Globus pallidus (tissue), 1 donor: Measurements from ENCODE around the gene FAH.
"Not testable (repeated sequence)": the region's sequence is repeated elsewhere in the genome, so short reads cannot be mapped to it uniquely, and the experiment has no call there.

ENCODE experiments used
- DNase-seq: peaks from one replicate; pipeline ENCODE4 v3.0.0-alpha.2; 2015; ENCODE audit warnings: low spot score

The FAH gene

DNA sequence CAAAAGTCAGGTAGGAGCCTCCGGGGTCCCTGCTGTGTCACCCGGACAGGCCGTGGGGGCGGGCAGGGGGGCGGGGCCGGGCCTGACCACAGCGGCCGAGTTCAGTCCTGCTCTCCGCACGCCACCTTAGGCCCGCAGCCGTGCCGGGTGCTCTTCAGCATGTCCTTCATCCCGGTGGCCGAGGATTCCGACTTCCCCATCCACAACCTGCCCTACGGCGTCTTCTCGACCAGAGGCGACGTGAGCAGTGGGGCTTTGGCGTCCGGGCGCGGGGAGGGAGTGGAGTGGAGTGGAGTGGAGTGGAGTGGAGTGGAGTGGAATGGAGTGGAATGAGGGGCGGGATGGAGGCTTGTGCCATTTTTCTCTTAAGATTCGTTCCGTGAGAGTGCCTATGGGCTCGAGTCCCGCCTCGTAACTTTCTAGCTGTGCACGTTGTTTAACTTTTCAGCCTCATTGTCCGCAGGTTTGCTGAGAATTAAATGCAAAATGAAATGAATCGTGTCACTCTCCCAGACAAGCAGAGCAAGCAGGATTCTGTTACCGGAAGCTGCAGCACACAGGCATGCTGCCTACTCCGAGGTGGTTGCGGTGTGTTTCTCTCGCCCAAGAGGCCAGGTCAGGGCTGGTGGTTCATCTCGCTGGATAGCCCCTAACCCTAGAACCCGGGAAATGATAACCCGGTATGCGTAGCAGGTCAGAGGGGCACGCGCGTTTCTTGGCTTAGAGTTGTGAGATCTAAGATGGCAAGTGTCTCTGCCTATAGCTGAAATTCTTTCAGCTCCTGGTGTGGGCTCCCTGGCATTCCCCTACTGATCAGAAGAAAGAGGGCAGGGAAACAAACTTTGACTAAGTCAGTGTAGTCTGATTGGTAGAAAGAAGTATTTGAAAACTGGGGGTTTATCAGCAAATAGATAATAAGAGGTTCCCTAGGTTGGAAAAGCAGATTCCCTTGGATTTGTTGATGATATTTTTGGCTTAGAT, at the start of gene FAH:
TSS of gene FAH (plus strand) at position 104 of the 981 bp plus-strand sequence. CDS start at position 160, 56 bp downstream.
- DNase-seq, result no peak

GRCh38 chr15:80105193-80105592, 47.6 kb upstream of the FAH start:
- no peak for DNase-seq

DNA sequence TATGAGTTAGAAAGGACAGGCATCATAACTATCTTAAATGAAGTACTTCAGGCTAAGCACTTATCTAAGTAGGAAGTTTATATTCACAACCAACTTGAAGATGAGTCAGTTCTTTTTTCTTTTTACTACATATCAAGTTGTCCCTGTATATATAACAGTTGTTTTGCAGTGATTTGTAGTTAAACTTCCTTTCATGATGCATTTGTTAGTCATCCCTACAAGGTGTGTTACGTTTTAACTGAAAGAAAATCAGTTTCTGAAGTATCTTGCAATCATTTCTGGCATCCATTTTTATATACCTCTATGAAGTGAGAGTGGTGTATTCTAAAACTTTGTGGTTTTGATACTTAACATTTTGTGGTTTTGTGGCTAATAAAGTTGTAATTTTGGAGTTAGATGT, 47.2 kb upstream of the FAH start:
- DNase-seq, result no peak

DNA sequence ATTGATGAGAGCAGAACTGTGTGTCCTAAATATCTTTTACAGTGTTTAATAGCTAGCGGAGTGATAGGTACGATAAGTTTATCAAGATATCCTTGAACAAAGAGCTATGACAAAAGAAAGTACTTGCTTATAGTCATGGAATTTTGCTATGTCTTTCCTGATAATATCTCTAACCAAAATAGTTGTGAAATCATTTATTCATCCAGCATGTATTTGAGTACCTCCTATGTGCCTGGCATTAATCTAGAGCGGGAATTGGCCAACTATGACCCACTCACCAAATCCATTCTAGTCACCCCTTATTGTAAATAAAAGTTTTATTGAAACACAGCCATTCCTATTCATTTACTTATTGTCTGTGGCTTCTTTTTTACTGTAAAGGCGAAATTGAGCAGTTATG, 46.7 kb upstream of the FAH start:
- DNase-seq, result no peak

GRCh38 chr15:80107204-80107603, 45.6 kb upstream of the FAH start:
- DNase-seq, result no peak

GRCh38 chr15:80107774-80108173, 45.0 kb upstream of the FAH start:
- DNase-seq, result no peak

GRCh38 chr15:80109388-80109787, 43.4 kb upstream of the FAH start:
- DNase-seq, result no peak

- no peak for DNase-seq
Observed at GRCh38 chr15:80110920-80111319, 41.9 kb upstream of the FAH start.

- no peak for DNase-seq
Observed at GRCh38 chr15:80114114-80114513, 38.7 kb upstream of the FAH start.

GRCh38 chr15:80115021-80115420, 37.8 kb upstream of the FAH start:
- no peak for DNase-seq

DNA sequence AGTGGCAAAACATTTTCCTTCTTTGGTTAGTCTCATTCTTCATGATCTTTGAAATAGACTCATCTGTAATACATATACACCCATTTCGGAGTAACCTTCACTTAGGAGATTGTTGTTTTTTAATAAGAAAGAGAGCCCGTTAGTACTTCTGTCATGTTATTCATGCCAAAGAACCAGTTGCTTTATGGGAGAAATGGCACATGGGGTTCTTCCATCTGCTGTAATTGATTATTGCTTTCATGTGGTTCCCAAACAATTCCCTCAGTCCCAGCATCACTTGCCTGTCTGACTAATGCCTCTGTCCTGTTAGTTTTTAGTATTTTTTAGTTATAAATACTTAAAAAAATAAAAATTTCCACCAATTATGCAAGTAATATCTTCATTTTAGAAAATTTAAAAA, 33.8 kb upstream of the FAH start:
- no peak for DNase-seq

- DNase-seq, result no peak
Observed at GRCh38 chr15:80120636-80121035, 32.2 kb upstream of the FAH start.

GRCh38 chr15:80121546-80121945, 31.3 kb upstream of the FAH start:
- no peak for DNase-seq

DNA sequence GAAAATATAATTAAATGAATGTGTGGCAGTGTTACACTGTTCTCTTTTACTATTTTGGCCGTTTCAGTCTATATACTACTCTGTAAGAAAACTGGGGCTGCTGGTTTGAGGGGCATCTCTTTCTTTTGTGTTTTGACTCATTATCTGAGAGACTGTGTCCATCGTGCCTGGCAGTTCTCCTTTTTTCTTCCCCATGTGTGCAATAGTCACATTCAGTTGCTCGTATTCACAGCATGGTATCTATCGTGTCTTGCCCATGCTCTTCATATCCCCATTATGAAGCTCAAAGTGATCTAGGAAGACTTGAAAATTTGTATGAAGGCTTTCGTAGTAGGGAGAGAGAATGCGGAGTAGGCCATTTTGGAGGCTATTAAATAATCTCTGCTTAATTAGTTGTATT, 29.8 kb upstream of the FAH start:
- no peak for DNase-seq

GRCh38 chr15:80127253-80127652, 25.5 kb upstream of the FAH start:
- DNase-seq, result not testable (repeated sequence)

GRCh38 chr15:80127911-80128310, 24.9 kb upstream of the FAH start:
- DNase-seq, result no peak

DNA sequence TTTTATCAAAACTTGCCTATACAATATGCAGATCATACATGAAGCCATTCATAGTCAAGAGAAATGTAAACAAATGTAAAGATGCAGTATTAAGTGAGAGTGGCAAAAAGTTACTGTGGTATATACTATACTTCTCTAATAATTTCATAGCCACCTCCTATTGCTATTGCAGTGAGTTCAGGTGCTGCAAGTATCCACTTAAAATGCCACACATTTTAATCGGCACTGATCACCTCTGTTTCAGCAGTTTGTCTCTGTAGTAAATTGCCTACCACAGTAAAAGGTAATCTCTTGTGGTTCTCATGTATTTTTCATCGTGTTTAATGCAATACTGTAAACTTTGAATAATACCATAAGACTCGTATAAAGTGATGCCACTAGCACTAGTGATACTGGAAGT, 20.4 kb upstream of the FAH start:
- no peak for DNase-seq

- DNase-seq, result no peak
Observed at GRCh38 chr15:80136854-80137253, 15.9 kb upstream of the FAH start.

- no peak for DNase-seq
Observed at GRCh38 chr15:80138961-80139360, 13.8 kb upstream of the FAH start.

DNA sequence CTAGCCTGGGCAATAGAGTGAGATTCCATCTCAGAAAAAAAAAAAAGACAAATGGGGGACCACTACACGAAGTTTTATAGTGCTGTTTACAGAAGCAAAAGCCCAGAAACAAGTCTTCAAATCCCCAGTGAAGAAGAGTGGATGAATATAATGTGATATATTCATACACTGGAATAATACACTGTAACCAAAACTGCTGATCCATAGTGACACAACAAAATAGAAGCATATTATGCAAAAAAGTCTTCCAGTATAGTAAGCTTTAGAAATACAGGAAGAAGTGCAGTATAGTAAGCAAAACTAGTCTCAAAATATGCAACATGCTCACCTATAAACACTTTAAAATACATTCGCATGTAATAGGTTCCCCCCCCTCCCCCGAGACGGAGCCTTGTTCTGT, 11.9 kb upstream of the FAH start:
- DNase-seq, result no peak

DNA sequence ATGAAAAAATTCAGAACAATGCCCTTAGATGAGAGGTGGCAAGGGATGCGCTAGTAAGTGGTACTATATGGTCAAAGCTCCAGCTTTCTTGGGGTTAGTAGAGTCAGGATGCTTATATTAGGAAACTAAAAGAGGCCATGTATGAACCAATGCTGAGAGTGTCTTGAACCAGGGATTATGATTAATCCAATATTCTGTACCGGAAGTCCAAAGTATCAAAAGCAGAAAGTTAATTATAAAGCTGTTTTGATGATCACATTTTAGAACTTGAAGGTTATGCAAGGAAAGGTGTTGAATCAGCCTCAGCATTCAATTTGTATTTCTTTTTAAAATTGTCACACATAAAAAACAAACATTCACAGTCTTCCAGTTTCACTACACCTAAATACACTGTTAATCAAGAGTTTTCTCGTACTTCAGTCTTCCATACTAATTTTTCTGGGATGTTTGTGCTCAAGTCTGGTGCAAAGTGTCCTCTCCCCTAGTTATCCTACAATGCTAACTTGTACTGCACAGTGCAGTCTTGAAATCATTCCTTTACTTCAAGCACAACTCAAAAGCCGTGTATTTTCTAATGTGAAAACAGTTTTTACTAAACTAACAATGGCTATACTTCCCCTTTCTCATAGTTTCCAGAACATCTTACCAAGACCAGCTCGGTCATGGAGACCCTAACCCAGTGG, 10.7 kb upstream of the FAH start:
- no peak for DNase-seq

DNA sequence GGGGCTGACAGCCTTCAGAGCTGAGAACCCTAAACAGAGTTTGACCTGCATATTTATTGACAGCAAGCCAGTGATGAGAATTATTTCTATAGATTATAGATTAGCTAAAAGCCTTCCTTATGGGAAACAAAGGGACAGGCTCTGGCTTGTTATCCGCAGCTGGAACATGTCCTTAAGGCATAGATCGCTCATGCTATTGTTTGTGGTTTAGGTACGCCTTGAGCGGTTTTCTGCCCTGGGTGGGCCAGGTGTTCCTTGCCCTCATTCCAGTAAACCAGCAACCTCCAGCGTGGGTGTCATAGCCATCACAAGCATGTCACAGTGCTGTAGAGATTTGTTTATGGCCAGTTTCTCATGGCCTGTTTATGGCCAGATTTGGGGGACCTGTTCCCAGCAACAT, 10.2 kb upstream of the FAH start:
- DNase-seq, result no peak

- no peak for DNase-seq
Observed at GRCh38 chr15:80151148-80151547, 1.7 kb upstream of the FAH start.
